Stimulated activated CD4-positive, alpha-beta T cell treated with anti-CD3 and anti-CD28 coated beads, Interleukin-1b, Interleukin-23, amount 100 ng/mL, for 1 hour (primary cell): Measurements from ENCODE around the gene PPM1F.
"Not testable (repeated sequence)": the region's sequence is repeated elsewhere in the genome, so short reads cannot be mapped to it uniquely, and the experiment has no call there.

Experiments used
- DNase-seq, 2 donors: peaks; one replicate each; pipeline ENCODE4 v3.0.0-alpha.2; 2020; ENCODE audit warnings: low read depth in 2 of 2

Gene PPM1F

GRCh38 chr22:21919526-21920307, 32.9 kb downstream of the PPM1F start:
- no peak for DNase-seq

- no peak for DNase-seq
Measured at GRCh38 chr22:21918466-21919185, 34.0 kb downstream of the PPM1F start.

- no peak for DNase-seq
Measured at GRCh38 chr22:21917959-21918261, 34.7 kb downstream of the PPM1F start.

GRCh38 chr22:21917181-21917958, 35.3 kb downstream of the PPM1F start:
- DNase-seq: no peak

GRCh38 chr22:21916309-21916918, 36.2 kb downstream of the PPM1F start:
- no peak for DNase-seq

GRCh38 chr22:21915624-21916308, 36.9 kb downstream of the PPM1F start:
- no peak for DNase-seq

- not testable (repeated sequence) for DNase-seq
Measured at GRCh38 chr22:21914033-21914642, 38.5 kb downstream of the PPM1F start.

- not testable (repeated sequence) for DNase-seq
Measured at GRCh38 chr22:21910367-21910766, 42.3 kb downstream of the PPM1F start.

GRCh38 chr22:21909871-21910270, 42.8 kb downstream of the PPM1F start:
- DNase-seq: no peak

- DNase-seq: no peak
Measured at GRCh38 chr22:21907638-21908522, 44.8 kb downstream of the PPM1F start.

GRCh38 chr22:21905234-21905633, 47.4 kb downstream of the PPM1F start:
- DNase-seq: not testable (repeated sequence)

GRCh38 chr22:21904250-21904789, 48.3 kb downstream of the PPM1F start:
- no peak for DNase-seq

GRCh38 chr22:21903283-21903682, 49.4 kb downstream of the PPM1F start:
- no peak for DNase-seq

- DNase-seq: no peak
Measured at GRCh38 chr22:21902296-21903087, 50.2 kb downstream of the PPM1F start.

- DNase-seq: no peak
Measured at GRCh38 chr22:21898354-21898896, 54.2 kb downstream of the PPM1F start.

GRCh38 chr22:21896951-21897513, 55.6 kb downstream of the PPM1F start:
- no peak for DNase-seq

GRCh38 chr22:21896275-21896674, 56.4 kb downstream of the PPM1F start:
- DNase-seq: not testable (repeated sequence)

- DNase-seq: no peak
Measured at GRCh38 chr22:21894799-21895198, 57.8 kb downstream of the PPM1F start.
